Fibroblast of gingiva (primary cell): ENCODE results near the gene TSC22D3.
"Not testable (repeated sequence)": the region's sequence is repeated elsewhere in the genome, so short reads cannot be mapped to it uniquely, and the experiment has no call there.

Experiments used
- DNase-seq: peaks from one replicate; pipeline ENCODE4 v3.0.0-alpha.2; 2011; ENCODE audit warnings: low read depth

The TSC22D3 gene

DNA sequence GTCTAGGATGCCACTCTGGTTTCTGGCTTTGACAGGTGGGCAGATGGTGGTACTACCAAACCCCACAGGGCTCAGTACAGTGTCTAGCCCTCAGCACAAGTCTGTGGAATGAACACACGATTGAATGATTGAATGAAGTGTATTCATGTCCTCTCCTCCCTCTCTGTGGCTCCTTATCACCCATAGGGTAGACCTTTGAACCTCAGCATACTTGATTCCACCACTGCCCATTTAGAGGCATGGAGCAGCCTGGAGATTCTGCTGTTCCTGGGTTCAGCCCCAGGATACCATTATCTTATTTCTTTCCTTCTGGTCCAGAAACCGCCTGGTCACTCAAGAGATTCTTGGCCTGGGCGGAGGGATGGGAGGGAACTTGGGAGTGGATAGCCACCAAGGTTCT is 93.3 kb downstream of the TSC22D3 start:
- no peak for DNase-seq

DNA sequence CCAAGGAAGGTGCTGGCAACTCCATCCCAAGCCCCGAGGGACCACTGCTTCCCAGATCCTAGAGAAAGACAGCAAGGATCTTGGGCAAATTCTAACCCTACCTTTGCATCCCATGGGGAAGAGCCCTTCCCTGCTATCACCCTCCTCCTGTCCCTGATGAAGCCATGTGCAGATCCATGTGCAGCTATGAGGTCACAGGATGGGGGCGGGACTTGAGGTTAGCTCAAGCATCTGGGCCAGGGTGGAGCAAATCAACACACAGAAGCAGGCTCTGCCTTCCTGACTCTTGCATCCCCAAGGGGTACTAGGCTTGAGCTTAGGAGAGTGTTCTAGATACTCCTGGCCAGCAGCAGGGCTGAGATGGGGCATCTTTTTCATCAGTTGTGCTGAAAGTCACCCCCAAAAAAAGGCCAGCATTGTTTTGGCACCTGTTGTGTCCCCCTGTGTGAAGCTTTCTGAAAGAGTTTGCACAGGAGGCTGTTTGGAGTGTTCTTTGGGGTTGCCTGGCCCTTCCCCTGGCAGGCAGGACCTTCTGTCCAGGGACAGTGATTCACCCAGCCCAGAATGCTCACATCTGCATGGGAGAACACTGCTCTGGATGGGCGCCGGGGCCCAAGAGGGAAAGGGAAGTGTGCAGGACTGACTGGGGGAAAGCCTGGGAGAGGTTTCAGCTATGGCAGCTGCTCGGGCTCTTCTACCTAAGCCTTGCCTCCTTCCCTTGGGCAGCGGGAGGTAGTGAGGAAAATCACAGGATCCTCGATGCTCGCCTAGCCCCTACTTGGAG is 96.4 kb downstream of the TSC22D3 start:
- peak; percentile 86 for DNase-seq

- no peak for DNase-seq
Measured at GRCh38 chrX:107677909-107678308, 97.7 kb downstream of the TSC22D3 start.

GRCh38 chrX:107677501-107677901 is 98.1 kb downstream of the TSC22D3 start:
- DNase-seq: no peak

DNA sequence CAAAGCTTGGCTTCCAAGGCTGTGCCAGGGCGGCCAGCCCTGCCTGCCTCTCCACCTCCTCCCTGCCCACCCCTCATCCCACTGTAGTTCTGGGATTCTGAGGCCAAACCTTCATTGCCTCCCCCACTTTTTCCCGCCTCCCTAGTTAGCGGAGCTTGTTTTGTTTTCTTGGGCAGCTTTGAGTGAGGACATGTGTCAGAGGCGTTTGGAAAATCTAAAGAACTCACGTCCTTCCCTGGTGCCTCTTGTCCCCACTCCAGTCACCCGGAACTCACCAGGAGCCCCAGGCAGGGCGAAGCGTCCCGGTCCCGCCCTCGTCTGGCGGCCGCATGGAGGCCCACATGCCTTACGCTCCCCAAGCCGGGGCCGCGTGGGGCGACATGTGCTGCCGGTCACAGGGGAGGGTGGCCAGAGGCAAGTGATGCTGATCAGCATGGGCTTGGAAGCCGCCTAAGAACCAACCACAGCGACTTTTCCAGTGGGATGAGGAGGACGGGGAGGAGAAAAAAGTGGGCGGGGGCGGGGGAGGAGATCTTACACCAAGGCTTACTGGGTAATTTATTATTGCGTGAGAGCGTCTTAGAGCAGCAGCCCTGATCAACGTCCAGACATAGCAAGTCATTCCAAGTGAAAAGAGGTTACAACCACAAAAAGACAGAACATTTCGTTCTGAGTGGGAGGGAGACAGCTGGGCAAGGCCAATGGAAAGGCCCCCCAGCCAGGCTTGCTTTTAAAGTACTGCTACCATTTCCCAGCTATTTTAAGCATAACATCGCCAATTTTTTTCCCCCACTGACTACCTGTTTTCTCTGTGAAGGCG is 98.8 kb downstream of the TSC22D3 start:
- DNase-seq: peak; percentile 97

DNA sequence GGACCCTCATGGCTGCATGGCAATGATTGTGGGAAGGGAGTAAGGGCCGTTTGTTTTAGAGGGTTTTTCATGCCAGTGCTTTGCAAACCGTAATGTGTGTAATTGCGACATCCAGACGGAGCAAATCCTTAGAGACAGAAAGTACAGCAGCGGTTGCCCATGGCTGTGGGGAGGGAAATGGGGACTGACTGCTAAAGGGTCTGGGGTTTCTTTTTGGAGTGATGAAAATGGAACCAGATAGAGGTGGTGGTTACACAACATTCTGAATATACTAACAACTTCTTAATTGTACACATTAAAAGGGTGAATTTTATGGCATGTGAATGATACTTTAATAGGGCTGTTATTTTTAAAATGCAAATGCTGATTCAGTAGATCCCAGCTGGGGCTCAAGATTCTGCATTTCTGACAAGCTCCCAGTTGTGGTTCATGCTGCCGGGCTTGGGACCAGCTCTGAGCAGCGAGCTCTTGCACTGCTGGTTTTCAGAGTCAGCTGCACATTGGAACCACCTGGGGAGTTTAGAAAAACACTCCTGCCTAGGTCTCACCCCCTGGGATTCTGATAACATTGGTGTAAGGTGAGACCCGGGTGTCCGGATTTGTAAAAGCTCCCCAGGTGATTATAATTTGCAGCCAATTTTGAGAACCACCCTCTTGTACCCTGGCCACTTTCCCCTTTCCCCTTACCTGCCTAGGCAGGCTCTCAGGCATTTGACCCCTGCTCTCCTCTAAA is 99.6 kb downstream of the TSC22D3 start:
- DNase-seq: peak; percentile 83

- no peak for DNase-seq
Measured at GRCh38 chrX:107675365-107675654, 100.3 kb downstream of the TSC22D3 start.

GRCh38 chrX:107674480-107675364 is 100.9 kb downstream of the TSC22D3 start:
- DNase-seq: peak; percentile 97

- DNase-seq: peak; percentile 95
Measured at GRCh38 chrX:107673933-107674479, 101.6 kb downstream of the TSC22D3 start.

- DNase-seq: no peak
Measured at GRCh38 chrX:107673431-107673830, 102.2 kb downstream of the TSC22D3 start.

- peak; percentile 90 for DNase-seq
Measured at GRCh38 chrX:107672955-107673378, 102.6 kb downstream of the TSC22D3 start.

- not testable (repeated sequence) for DNase-seq
Measured at GRCh38 chrX:107671256-107671655, 104.3 kb downstream of the TSC22D3 start.

DNA sequence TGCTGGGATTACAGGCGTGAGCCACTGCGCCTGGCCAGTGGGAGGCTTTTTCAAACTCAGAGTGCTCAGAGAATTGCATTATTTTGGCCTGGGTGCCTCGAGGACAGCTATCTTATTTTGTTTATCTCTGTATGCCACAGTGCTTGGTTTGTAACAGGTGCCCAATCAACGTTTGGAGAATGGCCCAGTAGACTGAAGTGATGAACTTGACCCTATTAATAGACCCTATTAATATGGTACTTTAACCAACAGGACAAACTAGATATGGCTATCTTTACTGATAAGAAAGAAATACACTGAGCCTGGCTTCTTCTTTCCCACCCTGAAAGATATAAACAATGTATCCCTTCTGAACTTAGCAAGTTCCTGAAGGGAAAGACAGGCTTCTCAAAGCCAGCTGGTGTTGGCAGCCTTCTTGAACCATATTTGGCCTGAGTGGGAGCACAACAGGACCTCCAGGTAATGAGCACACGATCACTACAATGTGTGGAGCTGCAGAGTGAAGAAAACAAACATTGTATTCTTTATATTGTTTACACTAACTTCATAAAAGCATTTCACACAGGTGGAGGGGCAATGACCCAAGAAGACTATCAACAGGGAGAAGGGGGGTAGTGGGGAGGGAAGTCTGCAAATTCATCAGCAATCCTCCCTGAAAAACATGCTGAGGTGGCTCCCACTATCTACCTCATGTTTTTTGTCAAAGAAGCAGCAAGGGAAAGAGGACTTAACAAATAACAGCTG is 105.5 kb downstream of the TSC22D3 start:
- no peak for DNase-seq

DNA sequence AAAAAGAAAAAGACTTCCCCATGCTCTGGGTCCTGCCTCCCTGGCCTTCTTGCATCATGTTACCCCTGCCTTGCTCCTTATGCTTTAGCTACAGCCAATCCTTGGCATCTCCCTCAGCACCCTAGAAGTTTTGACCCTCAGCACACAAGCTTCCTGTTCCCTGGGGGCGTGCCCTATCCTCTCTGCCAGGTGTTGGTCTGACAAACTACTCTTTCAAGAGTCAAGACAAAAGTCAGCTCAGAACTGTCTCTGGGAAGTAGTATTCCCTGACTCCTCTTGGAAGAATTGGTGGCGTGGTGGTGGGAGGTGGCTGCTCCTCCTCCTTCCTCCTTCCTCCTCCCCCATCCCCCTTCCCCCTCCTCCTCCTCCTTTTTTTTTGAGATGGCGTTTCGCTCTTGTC is 106.3 kb downstream of the TSC22D3 start:
- no peak for DNase-seq

- DNase-seq: not testable (repeated sequence)
Measured at GRCh38 chrX:107668710-107669109, 106.9 kb downstream of the TSC22D3 start.

DNA sequence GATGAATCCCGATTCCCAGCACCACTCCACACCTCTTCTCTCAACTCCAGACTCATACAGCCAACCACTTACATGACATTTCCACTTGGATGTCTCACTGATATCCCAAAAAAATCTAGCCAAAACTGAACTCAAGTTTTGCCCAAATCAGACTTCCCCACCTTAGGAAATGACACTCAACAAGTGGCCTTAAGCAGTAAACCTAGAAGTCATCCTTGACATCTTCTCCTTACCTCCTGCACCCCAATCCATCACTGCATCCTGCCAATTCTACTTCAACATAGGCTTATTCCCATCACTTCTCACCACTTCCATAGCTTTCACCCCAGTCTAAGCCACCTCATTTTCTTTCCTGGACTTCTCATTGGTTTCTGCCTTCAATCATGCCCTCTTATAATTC is 108.2 kb downstream of the TSC22D3 start:
- DNase-seq: no peak

- no peak for DNase-seq
Measured at GRCh38 chrX:107666931-107667330, 108.7 kb downstream of the TSC22D3 start.
